DOHH2 (cell line): Measurements from ENCODE around the gene THBD.

Source experiments
- H3F3A ChIP-seq: fragments of 200-600 bp; sonication (generic), shearing (Covaris generic); 2 replicates; pipeline ENCODE4 v1.6.0; 2016; ENCODE audit warnings: antibody characterized with exemption, mild to moderate bottlenecking; ENCODE audit not compliant: control insufficient read depth, insufficient read depth
- H3K27ac ChIP-seq: fragments of 200-600 bp; sonication (generic); 2 replicates; pipeline ENCODE4 v1.5.1; 2014; ENCODE audit warnings: low read depth, mild to moderate bottlenecking, low read length, moderate library complexity
- H3K27me3 ChIP-seq: fragments of 200-600 bp; sonication (generic); 2 replicates; pipeline ENCODE4 v1.6.1; 2014; ENCODE audit warnings: mild to moderate bottlenecking, low read length, mixed read lengths; ENCODE audit not compliant: control insufficient read depth
- H3K36me3 ChIP-seq: fragments of 200-600 bp; sonication (generic); 2 replicates; pipeline ENCODE4 v1.6.1; 2014; ENCODE audit warnings: mild to moderate bottlenecking, low read length, moderate library complexity, mixed read lengths; ENCODE audit not compliant: control insufficient read depth
- H3K4me1 ChIP-seq: fragments of 200-600 bp; sonication (generic); 2 replicates; pipeline ENCODE4 v1.6.1; 2014; ENCODE audit warnings: mild to moderate bottlenecking, low read length, mixed read lengths; ENCODE audit not compliant: control insufficient read depth
- H3K4me2 ChIP-seq: fragments of 200-600 bp; sonication (generic); 2 replicates; pipeline ENCODE4 v1.6.0; 2014; ENCODE audit warnings: mild to moderate bottlenecking, low read length, moderate library complexity
- H3K4me3 ChIP-seq: fragments of 200-600 bp; sonication (generic); 2 replicates; pipeline ENCODE4 v1.5.1; 2014; ENCODE audit warnings: mild to moderate bottlenecking, low read length, mixed read lengths
- H3K79me2 ChIP-seq: fragments of 200-600 bp; sonication (generic); 2 replicates; pipeline ENCODE4 v1.6.1; 2014; ENCODE audit warnings: mild to moderate bottlenecking, low read length, mixed read lengths; ENCODE audit not compliant: control insufficient read depth
- H3K9me2 ChIP-seq: fragments of 200-600 bp; sonication (generic); replicated peaks from 2 replicates; pipeline ENCODE4 v1.6.1; 2014; ENCODE audit warnings: mild to moderate bottlenecking, low read length, mixed read lengths; ENCODE audit not compliant: control insufficient read depth
- H3K9me3 ChIP-seq: fragments of 200-600 bp; sonication (generic); 2 replicates; pipeline ENCODE4 v1.6.1; 2014; ENCODE audit warnings: antibody characterized with exemption, low read length, mixed read lengths; ENCODE audit not compliant: control insufficient read depth, insufficient read depth
- H4K20me1 ChIP-seq: fragments of 200-600 bp; sonication (generic); 2 replicates; pipeline ENCODE4 v1.6.0; 2014; ENCODE audit warnings: low read depth, mild to moderate bottlenecking, antibody characterized with exemption, low read length, moderate library complexity; ENCODE audit not compliant: control insufficient read depth, insufficient read depth
- CTCF ChIP-seq: fragments of 200-600 bp; sonication (generic); IDR thresholded peaks from one replicate; pipeline ENCODE4 v1.5.1; 2014; ENCODE audit warnings: antibody characterized with exemption, mild to moderate bottlenecking, low read depth, low read length; ENCODE audit not compliant: poor library complexity, severe bottlenecking
- EZH2phosphoT487 ChIP-seq: fragments of 200-600 bp; sonication (generic); IDR thresholded peaks from 2 replicates; pipeline ENCODE4 v1.6.1; 2017; ENCODE audit warnings: borderline replicate concordance, mild to moderate bottlenecking, antibody characterized with exemption, low read length, moderate library complexity, mixed read lengths

THBD gene

GRCh38 chr20:23060629-23061028, 11.2 kb upstream of the THBD start:
- H3K4me3 ChIP-seq: no peak overlapping the region
- TF ChIP-seq EZH2phosphoT487 (no peak), CTCF (no peak)
- H3F3A ChIP-seq: no peaks in the 10 kb centered on the region
- H3K27me3 ChIP-seq: no peaks in the 10 kb centered on the region
- no peaks in the 10 kb centered on the region for H3K9me2 ChIP-seq
- no peak overlapping the region for H3K27ac ChIP-seq
- H3K79me2 ChIP-seq: no peaks in the 10 kb centered on the region
- H3K4me2 ChIP-seq: no peak overlapping the region
- H4K20me1 ChIP-seq: no peaks in the 10 kb centered on the region
- H3K9me3 ChIP-seq: no peaks in the 10 kb centered on the region
- no peaks in the 10 kb centered on the region for H3K4me1 ChIP-seq
- no peaks in the 10 kb centered on the region for H3K36me3 ChIP-seq

- no peaks in the 10 kb centered on the region for H3K9me3 ChIP-seq
- H3F3A ChIP-seq: no peaks in the 10 kb centered on the region
- H3K4me2 ChIP-seq: no peak overlapping the region
- no peak overlapping the region for H3K27ac ChIP-seq
- H3K4me3 ChIP-seq: no peak overlapping the region
- H3K4me1 ChIP-seq: no peaks in the 10 kb centered on the region
- H3K27me3 ChIP-seq: no peaks in the 10 kb centered on the region
- TF ChIP-seq CTCF (no peak), EZH2phosphoT487 (no peak)
- no peaks in the 10 kb centered on the region for H3K36me3 ChIP-seq
- no peaks in the 10 kb centered on the region for H4K20me1 ChIP-seq
- H3K9me2 ChIP-seq: no peaks in the 10 kb centered on the region
- no peaks in the 10 kb centered on the region for H3K79me2 ChIP-seq
These were observed 10.4 kb upstream of the THBD start for GRCh38 chr20:23059846-23060245.

GRCh38 chr20:23059001-23059400, 9.5 kb upstream of the THBD start:
- H3K27me3 ChIP-seq: no peaks in the 10 kb centered on the region
- H3K36me3 ChIP-seq: no peaks in the 10 kb centered on the region
- H4K20me1 ChIP-seq: no peaks in the 10 kb centered on the region
- H3K79me2 ChIP-seq: no peaks in the 10 kb centered on the region
- no peak overlapping the region for H3K4me3 ChIP-seq
- H3K27ac ChIP-seq: no peak overlapping the region
- H3K9me2 ChIP-seq: no peaks in the 10 kb centered on the region
- TF ChIP-seq EZH2phosphoT487 (no peak), CTCF (no peak)
- H3K4me1 ChIP-seq: no peaks in the 10 kb centered on the region
- H3K4me2 ChIP-seq: no peak overlapping the region
- H3F3A ChIP-seq: no peaks in the 10 kb centered on the region
- H3K9me3 ChIP-seq: no peaks in the 10 kb centered on the region

- no peak for TF ChIP-seq CTCF
- Histone ChIP-seq H3K36me3 (no peaks in the 10 kb centered on the region), H3K27me3 (no peaks in the 10 kb centered on the region), H3K27ac (no peak overlapping the region), H4K20me1 (no peaks in the 10 kb centered on the region), H3F3A (no peaks in the 10 kb centered on the region), H3K4me3 (no peak overlapping the region), H3K79me2 (no peaks in the 10 kb centered on the region), H3K9me2 (no peaks in the 10 kb centered on the region), H3K4me2 (no peak overlapping the region), H3K4me1 (no peaks in the 10 kb centered on the region), H3K9me3 (no peaks in the 10 kb centered on the region)
These were observed 8.8 kb upstream of the THBD start for GRCh38 chr20:23058240-23058639.
